CD14-positive monocyte (primary cell): ENCODE data around the gene GLI3. TPM values are rescaled to one million over a fixed set of nuclear protein-coding genes. Genes with fewer than 3 reads are reported as not detected.

Experiments used
- DNase-seq, 3 donors: peaks; one replicate each; pipeline ENCODE4 v3.0.0-alpha.2; 2011 to 2022
- H2AFZ ChIP-seq: 2 replicates; pipeline ENCODE4 v1.6.0; 2012; ENCODE audit warnings: mild to moderate bottlenecking, low read depth, low read length, inconsistent platforms; ENCODE audit not compliant: insufficient read depth, poor library complexity, severe bottlenecking
- H3K27ac ChIP-seq, 2 donors: 1 replicate in 1 of 2; 2 replicates in 1 of 2; pipeline ENCODE4 v1.5.1; 2012 to 2013; ENCODE audit warnings: low read length in 2 of 2, control low read depth in 1 of 2, inconsistent platforms in 1 of 2, low read depth in 1 of 2, mild to moderate bottlenecking in 1 of 2
- H3K27me3 ChIP-seq, 2 donors: one replicate each; pipeline versions ENCODE4 v1.6.0 to v1.6.1; 2011 to 2013; ENCODE audit warnings: low read length in 2 of 2; ENCODE audit not compliant: control insufficient read depth in 2 of 2, insufficient read depth in 2 of 2
- H3K36me3 ChIP-seq, 2 donors: replicated peaks in 1 of 2; 1 replicate in 1 of 2; 2 replicates in 1 of 2; pipeline versions ENCODE4 v1.5.1 to v1.6.1; 2012 to 2013; ENCODE audit warnings: low read length in 2 of 2, control low read depth in 1 of 2, inconsistent platforms in 1 of 2, mild to moderate bottlenecking in 1 of 2; ENCODE audit not compliant: insufficient read depth in 2 of 2, control insufficient read depth in 1 of 2
- H3K4me1 ChIP-seq, 2 donors: 1 replicate in 1 of 2; 2 replicates in 1 of 2; pipeline versions ENCODE4 v1.5.1 to v1.6.1; 2012 to 2013; ENCODE audit warnings: low read length in 2 of 2, control low read depth in 1 of 2, inconsistent platforms in 1 of 2, mild to moderate bottlenecking in 1 of 2, moderate library complexity in 1 of 2; ENCODE audit not compliant: insufficient read depth in 2 of 2, control insufficient read depth in 1 of 2
- H3K4me2 ChIP-seq: replicated peaks from 2 replicates; pipeline ENCODE3; 2012; ENCODE audit warnings: low read length, moderate library complexity, mild to moderate bottlenecking; ENCODE audit not compliant: poor library complexity, severe bottlenecking; ENCODE audit errors: extremely low read depth
- H3K4me3 ChIP-seq, 3 experiments: fragments of 200-600 bp in 1 of 3; sonication (generic) in 1 of 3; replicated peaks in 1 of 3; 1 replicate in 2 of 3; 2 replicates in 1 of 3; pipeline ENCODE4 v1.5.1; 2011 to 2013; ENCODE audit warnings: low read length in 3 of 3, mild to moderate bottlenecking in 3 of 3, control low read depth in 2 of 3, low read depth in 2 of 3, inconsistent platforms in 1 of 3, moderate library complexity in 1 of 3
- H3K79me2 ChIP-seq: 2 replicates; pipeline ENCODE4 v1.6.0; 2012; ENCODE audit warnings: mild to moderate bottlenecking, control low read depth, inconsistent platforms, low read length, moderate library complexity; ENCODE audit not compliant: insufficient read depth
- H3K9ac ChIP-seq: 2 replicates; pipeline ENCODE4 v1.6.0; 2017; ENCODE audit warnings: low read length, mild to moderate bottlenecking; ENCODE audit not compliant: insufficient read depth, poor library complexity, severe bottlenecking
- H3K9me3 ChIP-seq, 2 donors: replicated peaks in 1 of 2; 1 replicate in 1 of 2; 2 replicates in 1 of 2; pipeline versions ENCODE4 v1.5.1 to v1.6.1; 2012 to 2013; ENCODE audit warnings: low read length in 2 of 2, control low read depth in 1 of 2; ENCODE audit not compliant: control insufficient read depth in 1 of 2, insufficient read depth in 1 of 2
- H4K20me1 ChIP-seq: 2 replicates; pipeline ENCODE4 v1.6.0; 2012; ENCODE audit warnings: mild to moderate bottlenecking, low read length, control low read depth, moderate library complexity; ENCODE audit not compliant: insufficient read depth
- H3K27ac Mint-ChIP-seq, 7 donors: one replicate each; pipeline ENCODE4 v1.8.0; 2020; ENCODE audit warnings: mild to moderate bottlenecking in 7 of 7, mixed read lengths in 7 of 7, moderate library complexity in 6 of 7, inconsistent platforms in 2 of 7
- H3K27me3 Mint-ChIP-seq, 3 donors: one replicate each; pipeline ENCODE4 v1.8.0; 2021 to 2022; ENCODE audit warnings: low read depth in 3 of 3, mild to moderate bottlenecking in 3 of 3, mixed read lengths in 3 of 3, moderate library complexity in 3 of 3, inconsistent platforms in 1 of 3
- H3K36me3 Mint-ChIP-seq, 2 donors: one replicate each; pipeline ENCODE4 v1.8.0; 2020; ENCODE audit warnings: mixed read lengths in 2 of 2, inconsistent platforms in 1 of 2, mild to moderate bottlenecking in 1 of 2
- H3K4me1 Mint-ChIP-seq: one replicate; pipeline ENCODE4 v1.8.0; 2020; ENCODE audit warnings: mild to moderate bottlenecking, mixed read lengths
- H3K4me3 Mint-ChIP-seq, 2 donors: one replicate each; pipeline ENCODE4 v1.8.0; 2020; ENCODE audit warnings: mild to moderate bottlenecking in 2 of 2, mixed read lengths in 2 of 2, moderate library complexity in 1 of 2
- H3K9me3 Mint-ChIP-seq, 7 donors: one replicate each; pipeline ENCODE4 v1.8.0; 2020 to 2022; ENCODE audit warnings: mixed read lengths in 7 of 7, mild to moderate bottlenecking in 6 of 7, moderate library complexity in 6 of 7, inconsistent platforms in 2 of 7
- WGBS: methylation state at CpG from one replicate; pipeline ENCODE4 v1.1.5; 2013; ENCODE audit warnings: missing lambda C conversion rate; ENCODE audit not compliant: insufficient coverage; 5-methylcytosine and 5-hydroxymethylcytosine counted together
- intact Hi-C, 2 donors: fragments of 100-400 bp; cut with micrococcal nuclease; formaldehyde crosslinking; loops; one replicate each; pipeline versions ENCODE4 v1.15.0 to v1.15.1; 2023
- polyA plus RNA-seq, 3 donors: library from polyadenylated mRNA; depleted of rRNA in 1 of 3; unstranded in 2 of 3; stranded (reverse) in 1 of 3; fragments of 300-500 nt in 2 of 3; fragments of >200 nt in 1 of 3; fragmentation: Illumina TruSeq in 2 of 3; gene quantifications; 1 replicate in 2 of 3; 2 replicates in 1 of 3; pipeline ENCODE4 v1.2.3, GENCODE V29; 2012 to 2021
- TF ChIP-seq, protein P1 (sequence below): fragments of 200-600 bp; IDR thresholded peaks from one replicate; pipeline ENCODE4 v1.8.0; 2022; ENCODE audit warnings: antibody characterized with exemption, mild to moderate bottlenecking

Gene GLI3
- polyA plus RNA-seq, 3 donors, result not detected

DNA sequence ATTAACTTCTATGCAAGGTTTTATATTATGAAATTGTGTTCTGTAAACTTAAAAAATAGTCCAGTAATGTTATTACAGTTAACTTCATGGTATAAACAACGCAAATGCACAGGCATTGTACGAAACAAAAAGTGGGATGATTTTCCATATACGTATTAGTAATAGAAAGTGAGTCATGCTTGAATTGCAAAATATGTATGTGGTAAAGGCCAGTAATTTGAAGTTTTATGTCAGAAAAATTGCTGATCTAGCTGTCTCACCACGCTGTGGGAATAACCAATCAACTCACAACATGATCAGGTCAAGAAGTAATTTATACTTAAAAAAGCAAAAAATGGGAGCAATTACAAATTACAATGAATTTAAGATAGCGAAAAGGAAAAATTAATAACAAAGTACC, 37.0 kb upstream of the GLI3 start:
- Mint-ChIP-seq H3K27ac (peak overlapping the region in 3 of 7 donors; percentile 52 to 68 (median 66)), H3K36me3 (no peaks in the 10 kb centered on the region), H3K4me1 (peaks cover 10% of the 10 kb centered on the region), H3K9me3 (no peaks in the 10 kb centered on the region), H3K4me3 (no peak overlapping the region), H3K27me3 (peaks cover 2 to 13% (median 6%) of the 10 kb centered on the region in 3 donors)
- Histone ChIP-seq H3K27me3 (no peaks in the 10 kb centered on the region), H3K9ac (no peak overlapping the region), H2AFZ (no peak overlapping the region), H3K4me1 (peaks cover 9 to 14% of the 10 kb centered on the region in 2 donors), H3K4me2 (no peak overlapping the region), H3K9me3 (no peaks in the 10 kb centered on the region), H3K27ac (no peak overlapping the region), H3K36me3 (no peaks in the 10 kb centered on the region), H4K20me1 (no peaks in the 10 kb centered on the region), H3K79me2 (no peaks in the 10 kb centered on the region), H3K4me3 (no peak overlapping the region)
- DNase-seq, result peak; percentile 25 to 30 (median 27)
- TF ChIP-seq, protein P1, sequence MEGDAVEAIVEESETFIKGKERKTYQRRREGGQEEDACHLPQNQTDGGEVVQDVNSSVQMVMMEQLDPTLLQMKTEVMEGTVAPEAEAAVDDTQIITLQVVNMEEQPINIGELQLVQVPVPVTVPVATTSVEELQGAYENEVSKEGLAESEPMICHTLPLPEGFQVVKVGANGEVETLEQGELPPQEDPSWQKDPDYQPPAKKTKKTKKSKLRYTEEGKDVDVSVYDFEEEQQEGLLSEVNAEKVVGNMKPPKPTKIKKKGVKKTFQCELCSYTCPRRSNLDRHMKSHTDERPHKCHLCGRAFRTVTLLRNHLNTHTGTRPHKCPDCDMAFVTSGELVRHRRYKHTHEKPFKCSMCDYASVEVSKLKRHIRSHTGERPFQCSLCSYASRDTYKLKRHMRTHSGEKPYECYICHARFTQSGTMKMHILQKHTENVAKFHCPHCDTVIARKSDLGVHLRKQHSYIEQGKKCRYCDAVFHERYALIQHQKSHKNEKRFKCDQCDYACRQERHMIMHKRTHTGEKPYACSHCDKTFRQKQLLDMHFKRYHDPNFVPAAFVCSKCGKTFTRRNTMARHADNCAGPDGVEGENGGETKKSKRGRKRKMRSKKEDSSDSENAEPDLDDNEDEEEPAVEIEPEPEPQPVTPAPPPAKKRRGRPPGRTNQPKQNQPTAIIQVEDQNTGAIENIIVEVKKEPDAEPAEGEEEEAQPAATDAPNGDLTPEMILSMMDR, result no peak
- intact Hi-C loops, result no loop called here
- no CpG with 5 or more reads among the region's 5 CpGs for WGBS

DNA sequence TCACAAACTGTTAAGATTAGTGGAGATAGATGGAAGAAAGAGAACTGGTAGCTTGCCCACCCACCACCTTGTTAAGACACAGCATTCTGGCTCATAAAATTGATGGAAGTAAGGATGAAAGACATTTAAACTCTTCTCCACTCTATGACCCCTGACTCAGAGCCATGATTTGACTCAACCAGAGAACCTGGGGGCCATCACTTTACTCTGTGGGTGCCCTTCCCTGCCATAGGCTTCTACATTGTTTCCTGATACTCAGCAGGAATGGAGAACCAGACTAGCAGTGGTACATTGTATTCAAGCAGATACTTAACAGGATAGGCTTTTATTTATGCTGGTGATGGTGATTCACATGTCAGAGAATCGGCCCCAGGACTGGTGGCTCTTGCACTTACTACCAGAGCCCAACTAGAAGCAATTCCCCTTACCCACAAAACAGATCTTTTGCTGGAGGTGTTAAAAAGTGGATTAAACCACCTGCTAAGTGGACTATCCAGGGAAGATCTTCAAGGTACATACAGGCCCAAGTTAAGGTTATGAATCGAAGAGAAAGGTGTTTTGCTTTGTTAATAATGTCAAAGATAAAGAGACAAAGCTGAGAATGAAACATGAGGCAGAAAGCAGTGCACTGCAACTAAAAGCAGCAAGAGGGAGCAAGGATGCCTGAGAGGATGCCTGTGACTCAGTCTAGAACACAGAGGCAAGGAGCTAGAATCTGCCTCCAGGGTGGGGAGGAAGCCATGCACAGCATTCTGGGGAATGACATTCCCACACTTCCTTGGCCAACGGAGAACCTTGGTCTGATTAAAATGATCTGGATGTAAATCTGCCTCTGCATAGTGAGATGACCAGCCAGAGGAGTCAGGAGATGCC, 36.0 kb upstream of the GLI3 start:
- H3K36me3 Mint-ChIP-seq, result no peaks in the 10 kb centered on the region

More for the DNA sequence above, 36.0 kb upstream of the GLI3 start:
- intact Hi-C loops, result no loop called here
- TF ChIP-seq, protein P1, result no peak
- H3K9me3 ChIP-seq, result no peaks in the 10 kb centered on the region
- peaks cover 2 to 12% (median 6%) of the 10 kb centered on the region in 3 donors for H3K27me3 Mint-ChIP-seq
- no peaks in the 10 kb centered on the region for H4K20me1 ChIP-seq
- H3K27me3 ChIP-seq, result no peaks in the 10 kb centered on the region
- H3K79me2 ChIP-seq, result no peaks in the 10 kb centered on the region
- H3K9ac ChIP-seq, result no peak overlapping the region
- H3K36me3 ChIP-seq, result no peaks in the 10 kb centered on the region
- peaks cover 6 to 7% of the 10 kb centered on the region in 2 donors for H3K4me1 ChIP-seq
- no peak overlapping the region for H3K4me3 ChIP-seq
- H2AFZ ChIP-seq, result no peak overlapping the region
- H3K4me2 ChIP-seq, result no peak overlapping the region
- H3K27ac Mint-ChIP-seq, result peak overlapping the region in 1 of 7 donors; percentile 37
- no peak for DNase-seq
- H3K9me3 Mint-ChIP-seq, result peaks cover 0 to 2% (median 0%) of the 10 kb centered on the region in 7 donors
- H3K4me1 Mint-ChIP-seq, result peaks cover 3% of the 10 kb centered on the region
- no peak overlapping the region for H3K27ac ChIP-seq
- no peak overlapping the region for H3K4me3 Mint-ChIP-seq
- 91% methylated on average over 2 of the region's 3 CpGs for WGBS
